HG03060 (cell line): ENCODE results near the gene FGR.

Experiments
- ATAC-seq: cut with Tn5 transposase; IDR thresholded peaks from one replicate; pipeline ENCODE4 v1.9.1; 2021; ENCODE audit warnings: low read depth, moderate number of reproducible peaks; ENCODE audit not compliant: unreplicated experiment

The FGR gene

GRCh38 chr1:27590917-27591508 lies 44.0 kb downstream of the FGR start:
- no peak for ATAC-seq

DNA sequence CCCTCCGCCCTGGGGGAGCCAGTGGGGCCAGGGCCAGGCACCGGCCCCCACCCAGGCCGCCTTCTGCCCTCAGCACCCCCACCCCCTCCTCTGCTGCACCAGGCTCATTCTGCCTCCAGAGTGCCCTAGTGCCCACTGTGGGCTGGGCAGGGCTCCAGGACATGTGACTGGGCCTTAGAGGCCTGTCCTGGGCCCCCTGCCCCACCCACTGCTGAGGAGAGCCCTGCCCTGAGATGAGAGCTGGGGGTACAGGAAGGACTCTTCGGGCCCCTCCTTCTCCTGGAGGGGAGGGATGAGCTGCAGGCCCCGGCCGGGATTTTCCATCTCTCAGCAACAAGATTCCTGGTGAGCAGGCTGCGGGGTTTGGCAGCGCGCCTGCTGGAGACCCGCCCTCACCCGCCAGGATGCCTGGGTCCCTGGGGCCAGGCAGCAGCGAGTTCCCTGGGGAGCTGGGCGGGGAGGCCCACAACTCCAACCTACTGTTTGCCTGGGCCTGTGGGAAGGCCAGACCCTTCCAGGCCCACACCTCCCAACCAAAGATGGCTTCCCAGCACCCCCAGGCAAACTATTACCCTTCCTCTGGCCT lies 45.1 kb downstream of the FGR start:
- no peak for ATAC-seq

- no peak for ATAC-seq
Measured at GRCh38 chr1:27589441-27589840, 45.5 kb downstream of the FGR start.

- ATAC-seq = no peak
Measured at GRCh38 chr1:27588256-27589232, 46.4 kb downstream of the FGR start.

DNA sequence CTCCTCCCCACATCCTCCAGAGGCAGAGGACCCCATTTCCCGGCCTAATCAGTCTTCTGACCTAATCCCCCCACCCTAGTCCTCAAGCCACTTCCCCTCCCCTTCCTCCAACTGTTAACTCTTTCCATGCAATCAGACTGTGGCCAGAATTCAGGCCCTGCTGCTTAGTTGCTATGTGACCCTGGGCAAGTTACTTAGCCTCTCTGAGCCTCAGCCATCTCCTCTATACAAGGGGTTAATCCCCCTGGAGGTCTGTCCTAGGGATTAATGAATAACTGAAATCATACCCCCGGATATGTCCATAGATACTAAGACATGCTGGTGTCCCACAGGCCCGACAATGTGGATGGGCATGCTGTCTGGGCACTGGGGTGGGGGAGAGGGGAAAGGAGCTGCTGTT lies 49.3 kb downstream of the FGR start:
- ATAC-seq = no peak

GRCh38 chr1:27584453-27584852 lies 50.5 kb downstream of the FGR start:
- no peak for ATAC-seq

DNA sequence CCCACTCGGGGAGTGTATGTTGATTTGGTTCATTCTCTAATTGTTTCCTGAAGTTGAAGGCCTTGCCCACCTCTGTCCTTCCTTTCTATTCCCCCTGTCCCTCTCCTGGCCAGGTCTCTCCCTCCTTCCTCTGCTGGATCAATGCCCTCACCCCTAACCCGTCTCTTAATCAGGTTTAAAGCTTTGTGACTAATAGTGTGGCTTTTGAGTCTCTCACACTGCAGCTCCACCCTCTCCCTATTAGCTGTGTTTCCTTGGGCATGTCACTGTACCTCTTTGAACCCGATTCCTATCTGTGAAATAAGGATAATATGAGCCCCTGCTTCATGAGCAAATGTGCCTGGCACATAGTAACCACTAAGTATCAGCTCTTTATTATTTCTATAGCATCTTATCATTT lies 51.5 kb downstream of the FGR start:
- no peak for ATAC-seq

DNA sequence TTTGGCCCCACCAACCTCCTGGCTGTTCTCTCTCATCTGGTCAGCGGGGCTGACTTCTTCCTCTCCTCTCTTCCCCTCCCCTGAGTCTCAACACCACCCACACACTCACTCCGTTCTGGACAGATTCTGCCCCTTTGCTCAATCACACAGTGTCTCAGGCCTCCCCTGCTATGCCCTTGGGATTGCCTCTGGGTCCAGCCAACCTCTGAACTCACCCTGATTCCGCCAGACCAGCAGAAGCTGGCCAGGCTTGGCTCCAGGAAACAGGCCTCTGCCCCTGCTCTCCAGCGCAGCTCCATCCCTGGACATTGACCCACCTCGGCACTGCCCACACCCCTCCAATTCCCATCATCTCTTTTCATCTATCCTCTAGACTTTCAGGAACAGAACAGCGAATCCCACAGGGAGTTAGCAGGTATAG lies 53.2 kb downstream of the FGR start:
- no peak for ATAC-seq

DNA sequence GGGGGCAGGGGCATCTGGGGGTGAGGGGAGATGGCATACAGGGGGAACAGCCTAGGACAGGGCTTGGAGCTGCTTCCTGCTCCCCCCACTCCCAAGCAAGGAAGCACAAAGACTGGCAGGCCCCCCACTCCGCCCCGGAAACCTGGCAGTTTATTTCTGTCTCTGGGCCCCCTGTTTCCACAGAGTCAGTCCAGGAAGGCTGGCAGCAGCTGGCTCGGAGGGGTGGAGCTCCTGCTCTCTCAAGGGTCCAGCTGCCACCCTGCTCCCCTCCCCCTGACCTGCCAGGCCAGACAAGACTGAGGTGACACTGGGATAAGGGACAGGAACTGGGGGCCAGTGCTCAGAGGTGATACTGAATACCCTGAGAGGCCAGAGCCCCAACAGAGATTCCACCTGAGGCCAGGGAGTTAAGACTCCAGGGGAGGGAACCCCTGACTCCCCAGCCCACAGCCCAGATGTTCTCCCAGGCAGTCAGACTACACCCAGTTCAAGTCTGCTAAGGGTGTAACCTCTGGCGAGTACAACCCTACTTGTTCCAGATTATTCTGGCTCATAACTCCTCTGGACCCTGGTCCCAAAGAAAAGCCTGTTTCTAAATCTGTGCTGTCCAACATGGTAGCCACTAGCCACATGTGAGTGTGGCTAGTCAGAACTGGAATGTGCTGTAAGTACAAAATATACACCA lies 57.3 kb downstream of the FGR start:
- no peak for ATAC-seq

- ATAC-seq = no peak
Measured at GRCh38 chr1:27576806-27577227, 58.2 kb downstream of the FGR start.

GRCh38 chr1:27575840-27576331 lies 59.1 kb downstream of the FGR start:
- ATAC-seq = no peak

GRCh38 chr1:27574871-27575831 lies 59.8 kb downstream of the FGR start:
- no peak for ATAC-seq

DNA sequence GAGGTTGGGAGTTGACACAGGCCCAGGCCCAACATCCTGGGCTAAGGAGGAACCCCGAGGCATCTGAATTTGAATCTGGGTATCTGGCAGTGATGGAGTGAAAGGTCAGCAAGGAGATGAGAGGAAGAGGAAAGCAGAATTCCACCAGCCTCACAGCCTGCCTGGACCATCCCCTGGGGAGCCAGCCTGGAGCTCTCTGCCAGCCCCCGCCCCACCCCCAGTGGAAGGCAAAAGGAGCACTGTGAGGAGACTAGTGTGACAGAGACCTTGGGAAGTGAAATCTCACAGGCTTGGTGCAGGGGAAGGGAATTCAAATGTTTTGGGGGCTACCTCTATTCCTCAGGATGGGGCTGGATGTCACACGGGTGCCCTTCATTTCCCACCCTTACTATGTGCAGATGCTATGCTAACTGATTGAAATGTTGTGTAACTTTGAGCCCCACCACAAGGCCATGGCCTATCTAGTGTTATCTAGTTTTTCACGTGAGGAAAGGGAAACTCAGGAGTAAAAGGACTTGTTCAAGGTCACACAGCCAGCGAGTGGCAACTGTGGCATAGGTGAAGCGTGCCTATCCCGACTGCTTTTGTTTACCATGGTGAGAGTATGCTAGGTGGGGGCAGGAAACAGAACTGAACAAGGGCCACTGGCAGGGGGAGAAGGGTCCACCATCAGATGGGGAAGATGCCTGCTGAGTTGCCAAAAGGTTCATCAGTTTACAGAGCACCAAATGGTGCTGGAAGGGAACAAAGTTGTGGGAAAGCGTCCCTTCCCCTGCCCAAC lies 60.8 kb downstream of the FGR start:
- no peak for ATAC-seq

- ATAC-seq = no peak
Measured at GRCh38 chr1:27572679-27573426, 62.1 kb downstream of the FGR start.

GRCh38 chr1:27572019-27572678 lies 62.8 kb downstream of the FGR start:
- ATAC-seq = no peak

DNA sequence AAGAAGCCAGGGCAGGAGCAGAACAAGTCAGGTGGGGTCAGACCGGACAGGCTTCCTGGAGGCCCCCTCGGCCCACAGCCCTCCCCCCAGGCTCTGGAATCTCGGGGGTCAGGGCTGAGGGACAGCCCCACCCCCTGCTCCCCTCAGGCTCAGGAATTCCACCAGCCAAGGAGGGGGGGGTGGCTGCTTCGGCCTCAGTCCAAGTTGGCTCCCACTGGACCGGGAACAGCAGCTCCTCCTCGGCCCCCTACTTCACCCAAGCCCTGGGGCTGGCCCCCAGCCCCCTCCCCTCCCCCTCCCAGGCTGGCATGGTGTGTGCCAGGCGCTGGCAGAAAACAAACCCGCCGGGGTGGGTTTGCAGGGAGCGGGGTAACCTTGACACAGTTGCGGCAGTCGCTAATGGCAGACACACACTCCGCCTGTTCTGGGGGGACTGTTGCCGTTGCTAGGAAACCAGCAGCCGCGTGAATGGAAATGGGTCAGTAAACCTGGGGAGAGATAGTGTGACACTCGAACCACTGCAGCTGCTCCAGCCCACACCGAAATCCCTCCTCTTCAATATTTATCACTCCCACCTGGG lies 63.5 kb downstream of the FGR start:
- ATAC-seq = no peak

GRCh38 chr1:27570784-27571183 lies 64.2 kb downstream of the FGR start:
- no peak for ATAC-seq
